Left lung (tissue), 10 donors: Measurements from ENCODE around the gene ZNF132. TPM values are rescaled to one million over a fixed set of nuclear protein-coding genes. Genes with fewer than 3 reads are reported as not detected.
"Not testable (repeated sequence)": the region's sequence is repeated elsewhere in the genome, so short reads cannot be mapped to it uniquely, and the experiment has no call there.

Experiments
- ATAC-seq: fragments of 200-7000 bp; cut with Tn5 transposase; one replicate; pipeline ENCODE4 v1.9.1; 2020; ENCODE audit warnings: moderate library complexity
- DNase-seq, 4 donors: peaks; one replicate each; pipeline ENCODE4 v3.0.0-alpha.2; 2013 to 2020
- H3K27ac ChIP-seq, 2 donors: fragments of 200-600 bp; sonication (generic) in 1 of 2; one replicate each; pipeline versions ENCODE4 v1.5.0 to v1.8.0; 2020 to 2021
- H3K27me3 ChIP-seq, 2 donors: fragments of 200-600 bp; sonication (generic) in 1 of 2; one replicate each; pipeline versions ENCODE4 v1.5.0 to v1.8.0; 2020 to 2021
- H3K36me3 ChIP-seq, 2 donors: fragments of 200-600 bp; sonication (generic) in 1 of 2; one replicate each; pipeline versions ENCODE4 v1.5.0 to v1.8.0; 2020 to 2021
- H3K4me1 ChIP-seq, 2 donors: fragments of 200-600 bp; one replicate each; pipeline ENCODE4 v1.8.0; 2021
- H3K4me3 ChIP-seq, 2 donors: fragments of 200-600 bp; sonication (generic) in 1 of 2; one replicate each; pipeline versions ENCODE4 v1.5.0 to v1.8.0; 2020 to 2021; ENCODE audit warnings: mild to moderate bottlenecking in 1 of 2
- H3K9me3 ChIP-seq, 2 donors: fragments of 200-600 bp; sonication (generic) in 1 of 2; one replicate each; pipeline versions ENCODE4 v1.5.0 to v1.8.0; 2020 to 2021
- CTCF ChIP-seq, 2 donors: fragments of 200-600 bp; sonication (generic) in 1 of 2; IDR thresholded peaks; one replicate each; pipeline versions ENCODE4 v1.5.0 to v1.8.0; 2021; ENCODE audit warnings: antibody characterized with exemption in 2 of 2
- intact Hi-C, 2 donors: fragments of 100-400 bp; cut with DNase I; formaldehyde crosslinking; loops; one replicate each; pipeline versions ENCODE4 v1.11.2 to v1.14.2; 2022
- polyA plus RNA-seq, 6 donors: library from polyadenylated mRNA; unstranded; fragments of 120-200 nt; gene quantifications; one replicate each; pipeline ENCODE4 v1.2.1, GENCODE V29; 2013; ENCODE audit not compliant: insufficient read length in 6 of 6
- total RNA-seq, 2 donors: library from RNA; stranded (reverse); fragmentation: NEBNext Ultra II Directional; extraction: Animal tissue kit (Norgen Biotek cat#: 25700); gene quantifications; one replicate each; pipeline ENCODE4 v1.2.1, GENCODE V29; 2021
- donor health status: DM: no; HTN: yes; CAD: no.
- donor health status: DM: no; HTN: no; CAD: no.

Gene ZNF132
- total and polyA plus RNA-seq, 8 donors: 6.2 to 12.9 (median 10.0) TPM

GRCh38 chr19:58473775-58474174 is 33.8 kb upstream of the ZNF132 start:
- Histone ChIP-seq H3K27ac (no peak overlapping the region), H3K36me3 (peaks cover 0 to 40% of the 10 kb centered on the region in 2 donors), H3K4me1 (peaks cover 9 to 22% of the 10 kb centered on the region in 2 donors), H3K9me3 (no peaks in the 10 kb centered on the region), H3K27me3 (no peaks in the 10 kb centered on the region), H3K4me3 (no peak overlapping the region)
- intact Hi-C loops: no loop called here
- DNase-seq (peak in 1 of 4 donors; percentile 1), ATAC-seq (no peak)
- TF ChIP-seq CTCF (IDR thresholded peaks at IDR 0.05): no peak

GRCh38 chr19:58471736-58472135 is 31.8 kb upstream of the ZNF132 start:
- H3K36me3 ChIP-seq: peaks cover 0 to 40% of the 10 kb centered on the region in 2 donors
- H3K27me3 ChIP-seq: no peaks in the 10 kb centered on the region
- no peak overlapping the region for H3K27ac ChIP-seq
- no peak for ATAC-seq
- H3K4me3 ChIP-seq: no peak overlapping the region
- TF ChIP-seq CTCF (IDR thresholded peaks at IDR 0.05): no peak
- no peaks in the 10 kb centered on the region for H3K9me3 ChIP-seq
- DNase-seq: peak in 1 of 4 donors; percentile 77
- intact Hi-C loops: no loop called here
- peaks cover 15 to 26% of the 10 kb centered on the region in 2 donors for H3K4me1 ChIP-seq

DNA sequence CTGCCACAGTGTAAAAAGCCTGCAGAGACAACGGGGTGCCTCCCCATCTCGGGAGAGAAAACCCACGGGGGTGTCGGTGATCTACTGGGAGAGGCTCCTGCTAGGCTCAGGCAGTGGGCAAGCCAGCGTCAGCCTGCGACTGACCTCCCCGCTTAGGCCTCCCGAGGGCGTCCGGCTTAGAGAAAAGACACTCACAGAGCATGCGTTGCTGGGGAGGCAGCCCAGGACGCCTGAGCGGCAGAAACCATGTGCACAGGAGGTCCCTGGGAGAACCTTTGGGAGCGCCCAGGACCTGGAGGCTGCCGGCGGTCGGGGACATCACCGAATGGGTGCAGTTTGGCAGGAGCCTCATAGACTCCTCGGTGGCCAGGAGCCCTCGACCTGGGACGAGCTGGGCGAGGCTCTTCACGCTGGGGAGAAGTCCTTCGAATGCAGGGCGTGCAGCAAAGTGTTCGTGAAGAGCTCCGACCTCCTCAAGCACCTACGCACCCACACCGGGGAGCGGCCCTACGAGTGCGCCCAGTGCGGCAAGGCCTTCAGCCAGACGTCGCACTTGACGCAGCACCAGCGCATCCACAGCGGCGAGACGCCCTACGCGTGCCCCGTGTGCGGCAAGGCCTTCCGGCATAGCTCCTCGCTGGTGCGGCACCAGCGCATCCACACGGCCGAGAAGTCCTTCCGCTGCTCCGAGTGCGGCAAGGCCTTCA is 31.0 kb upstream of the ZNF132 start:
- H3K4me3 ChIP-seq, ATAC-seq, H3K9me3 ChIP-seq, intact Hi-C loops, H3K27me3 ChIP-seq, H3K27ac ChIP-seq: not testable (repeated sequence)
- DNase-seq: peak in 1 of 4 donors; percentile 70
- Histone ChIP-seq H3K36me3 (peaks cover 0 to 40% of the 10 kb centered on the region in 2 donors), H3K4me1 (peaks cover 11 to 26% of the 10 kb centered on the region in 2 donors)

DNA sequence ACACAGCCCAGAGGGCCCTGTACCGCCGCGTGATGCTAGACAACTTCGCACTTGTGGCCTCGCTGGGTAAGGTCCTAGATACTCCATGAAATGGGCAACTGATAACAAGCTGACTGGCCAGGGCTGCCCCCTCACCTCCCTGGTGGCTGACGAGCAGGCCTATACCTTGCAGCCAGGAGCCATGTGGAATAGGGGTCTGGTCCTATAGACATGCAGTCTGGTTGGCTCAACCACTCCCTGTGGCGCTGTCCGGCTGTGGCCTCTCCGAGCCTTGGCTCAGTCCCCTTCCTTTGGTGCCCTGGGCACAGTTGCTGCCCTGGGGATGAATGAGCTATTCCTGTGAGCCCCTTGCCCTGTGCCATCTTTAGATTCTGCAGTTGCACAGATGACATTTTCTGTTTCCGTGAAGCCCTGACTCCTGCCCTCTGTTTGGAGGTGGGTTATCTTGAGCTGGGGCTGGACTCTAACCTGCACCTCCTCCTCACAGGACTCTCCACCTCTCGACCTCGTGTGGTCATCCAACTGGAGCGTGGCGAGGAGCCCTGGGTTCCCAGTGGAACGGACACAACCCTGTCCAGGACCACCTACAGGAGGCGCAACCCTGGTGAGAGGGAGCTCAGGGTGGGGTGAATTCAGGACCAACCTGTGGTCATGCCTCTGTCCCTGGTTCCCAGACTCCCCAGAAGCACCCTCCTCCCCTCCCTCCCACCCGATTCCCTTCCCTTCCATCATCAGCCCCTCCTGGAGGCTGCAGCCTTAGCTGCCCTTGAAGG is 29.5 kb upstream of the ZNF132 start:
- no peak for ATAC-seq
- TF ChIP-seq CTCF (IDR thresholded peaks at IDR 0.05): no peak
- no peak overlapping the region for H3K4me3 ChIP-seq
- H3K4me1 ChIP-seq: peaks cover 6 to 16% of the 10 kb centered on the region in 2 donors
- no peak overlapping the region for H3K27ac ChIP-seq
- peaks cover 0 to 40% of the 10 kb centered on the region in 2 donors for H3K36me3 ChIP-seq
- no peaks in the 10 kb centered on the region for H3K27me3 ChIP-seq
- H3K9me3 ChIP-seq: no peaks in the 10 kb centered on the region
- intact Hi-C loops: no loop called here
- no peak for DNase-seq

- Histone ChIP-seq H3K9me3 (no peaks in the 10 kb centered on the region), H3K27ac (no peak overlapping the region), H3K4me3 (no peak overlapping the region), H3K36me3 (peaks cover 0 to 40% of the 10 kb centered on the region in 2 donors), H3K4me1 (peaks cover 6 to 16% of the 10 kb centered on the region in 2 donors), H3K27me3 (no peaks in the 10 kb centered on the region)
- intact Hi-C loops: no loop called here
- TF ChIP-seq CTCF (IDR thresholded peaks at IDR 0.05): no peak
- ATAC-seq (no peak), DNase-seq (no peak)
Observed at GRCh38 chr19:58468216-58468839, 28.4 kb upstream of the ZNF132 start.
